ENCODE results near the gene TMEM201.
"Not testable (repeated sequence)": the region's sequence is repeated elsewhere in the genome, so short reads cannot be mapped to it uniquely, and the experiment has no call there.

The TMEM201 gene, protein sequence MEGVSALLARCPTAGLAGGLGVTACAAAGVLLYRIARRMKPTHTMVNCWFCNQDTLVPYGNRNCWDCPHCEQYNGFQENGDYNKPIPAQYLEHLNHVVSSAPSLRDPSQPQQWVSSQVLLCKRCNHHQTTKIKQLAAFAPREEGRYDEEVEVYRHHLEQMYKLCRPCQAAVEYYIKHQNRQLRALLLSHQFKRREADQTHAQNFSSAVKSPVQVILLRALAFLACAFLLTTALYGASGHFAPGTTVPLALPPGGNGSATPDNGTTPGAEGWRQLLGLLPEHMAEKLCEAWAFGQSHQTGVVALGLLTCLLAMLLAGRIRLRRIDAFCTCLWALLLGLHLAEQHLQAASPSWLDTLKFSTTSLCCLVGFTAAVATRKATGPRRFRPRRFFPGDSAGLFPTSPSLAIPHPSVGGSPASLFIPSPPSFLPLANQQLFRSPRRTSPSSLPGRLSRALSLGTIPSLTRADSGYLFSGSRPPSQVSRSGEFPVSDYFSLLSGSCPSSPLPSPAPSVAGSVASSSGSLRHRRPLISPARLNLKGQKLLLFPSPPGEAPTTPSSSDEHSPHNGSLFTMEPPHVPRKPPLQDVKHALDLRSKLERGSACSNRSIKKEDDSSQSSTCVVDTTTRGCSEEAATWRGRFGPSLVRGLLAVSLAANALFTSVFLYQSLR
- total RNA-seq, result 1.7 to 14.2 (median 6.8) reads per million in 18 experiments

- DNase-seq, result peak; percentile 94 to 95
Observed at GRCh38 chr1:9588551-9589143, at the start of gene TMEM201. Gene TMEM201, plus strand, starts transcription at chr1:9588911. Its CDS starts 20 bp downstream, at chr1:9588931.

GRCh38 chr1:9539165-9539828 lies 49.4 kb upstream of the TMEM201 start, which contains the start of gene SLC25A33:
Gene SLC25A33, plus strand, starts transcription at chr1:9539465. Its CDS starts 227 bp downstream, at chr1:9539692.
- peak; percentile 98 to 99 for DNase-seq

- peak; percentile 53 to 72 for DNase-seq
Observed at GRCh38 chr1:9539829-9540550, 48.7 kb upstream of the TMEM201 start.

DNA sequence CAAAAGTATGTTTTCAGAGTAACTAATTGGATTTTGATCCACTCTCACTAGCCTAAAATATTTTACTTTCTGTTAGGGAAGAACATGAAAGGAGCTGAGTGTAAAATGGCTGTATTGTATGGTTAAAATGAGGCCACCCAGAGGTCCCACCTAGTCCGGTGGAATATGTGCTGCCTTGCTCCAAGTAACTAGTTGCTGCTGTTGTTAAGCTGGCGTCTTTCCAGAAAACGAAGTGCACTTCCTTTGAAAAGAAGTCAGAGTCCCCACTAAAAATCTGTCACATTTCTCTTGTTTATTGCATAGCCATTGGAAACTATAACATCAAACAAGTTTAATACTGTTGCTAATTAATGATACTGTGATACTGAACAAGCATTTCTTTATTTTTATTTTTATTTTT lies 46.3 kb upstream of the TMEM201 start:
- DNase-seq, result peak; percentile 14 to 22

DNA sequence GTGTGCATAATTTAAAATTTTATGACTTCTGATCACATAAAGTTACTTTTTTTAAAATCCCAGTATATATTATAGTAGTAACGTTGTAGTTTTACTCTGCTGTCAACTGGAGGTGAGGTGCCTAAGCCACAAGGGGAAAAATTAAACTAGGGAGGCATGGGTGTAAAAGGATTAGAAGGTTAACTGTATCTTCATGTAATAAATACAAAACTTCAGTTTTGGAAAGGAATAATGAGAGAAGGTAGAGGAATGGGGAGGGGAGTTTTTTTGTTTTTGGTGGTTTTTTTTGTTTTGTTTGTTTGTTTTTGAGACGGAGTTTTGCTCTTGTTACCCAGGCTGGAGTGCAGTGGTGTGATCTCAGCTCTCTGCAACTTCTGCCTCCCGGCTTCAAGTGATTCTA lies 43.8 kb upstream of the TMEM201 start:
- DNase-seq, result no peak

GRCh38 chr1:9549955-9550546 lies 38.7 kb upstream of the TMEM201 start:
- no peak for DNase-seq

GRCh38 chr1:9551984-9552383 lies 36.7 kb upstream of the TMEM201 start:
- DNase-seq, result no peak

GRCh38 chr1:9553736-9554144 lies 35.0 kb upstream of the TMEM201 start:
- DNase-seq, result no peak

GRCh38 chr1:9555942-9556341 lies 32.8 kb upstream of the TMEM201 start:
- no peak for DNase-seq

DNA sequence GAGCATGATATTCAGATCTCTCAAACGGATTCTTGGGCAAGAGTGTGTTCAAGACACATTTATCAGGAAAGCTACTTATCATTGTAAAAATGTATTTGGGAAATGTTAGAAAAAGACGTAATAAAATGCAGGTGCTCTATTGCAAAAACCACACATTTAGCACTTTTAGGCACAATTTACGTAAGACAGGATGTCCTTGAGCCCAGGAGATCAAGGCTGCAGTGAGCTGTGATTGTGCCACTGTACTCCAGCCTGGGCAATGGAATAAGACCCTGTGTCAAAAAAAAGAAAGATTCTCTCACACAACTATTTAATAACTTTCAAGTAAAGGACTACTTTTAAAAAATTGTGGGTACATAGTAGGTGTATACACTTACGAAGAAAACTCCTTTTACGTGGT lies 31.1 kb upstream of the TMEM201 start:
- DNase-seq, result no peak

GRCh38 chr1:9558271-9558945 lies 30.3 kb upstream of the TMEM201 start:
- no peak for DNase-seq

GRCh38 chr1:9558946-9559545 lies 29.7 kb upstream of the TMEM201 start:
- DNase-seq, result no peak

GRCh38 chr1:9559673-9560072 lies 29.0 kb upstream of the TMEM201 start:
- DNase-seq, result no peak

- not testable (repeated sequence) for DNase-seq
Observed at GRCh38 chr1:9560090-9560489, 28.6 kb upstream of the TMEM201 start.

DNA sequence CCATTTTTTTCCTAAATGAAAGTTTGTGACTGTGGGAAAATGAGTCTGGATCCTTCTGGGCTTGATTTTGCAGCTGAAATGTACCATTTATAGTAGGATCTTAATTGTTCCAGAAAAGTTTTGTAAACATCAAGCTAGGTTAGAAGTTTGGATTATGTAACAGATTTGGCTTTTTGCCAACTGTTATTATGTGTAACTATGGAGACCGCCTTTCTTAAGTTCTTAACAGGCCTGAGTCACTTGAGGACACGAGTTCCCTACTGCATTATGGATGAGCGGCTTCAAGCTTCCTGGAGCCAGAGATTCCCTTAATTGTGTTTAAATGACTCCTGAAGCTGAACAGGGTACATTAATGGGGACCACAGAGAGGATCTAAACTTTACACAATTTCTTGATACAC lies 27.3 kb upstream of the TMEM201 start:
- DNase-seq, result peak; percentile 84 to 95

DNA sequence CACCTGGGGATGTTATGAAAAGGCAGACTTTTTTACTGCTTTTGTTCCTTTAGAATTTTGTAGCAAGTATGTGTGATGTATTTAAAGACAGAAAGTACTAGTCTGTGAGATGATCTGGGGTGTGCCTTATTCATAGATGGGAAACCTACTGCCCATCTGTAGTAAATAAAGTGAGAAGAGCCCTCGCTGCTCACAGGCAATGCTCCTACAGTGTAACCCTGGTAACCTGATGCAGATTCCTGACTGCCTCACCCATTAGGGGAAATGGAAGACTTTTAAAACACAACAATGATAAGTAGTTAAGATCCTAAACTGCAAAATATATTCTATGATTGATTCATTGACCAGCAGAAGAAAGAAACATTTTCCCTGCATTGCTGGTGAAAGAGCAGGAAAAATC lies 19.4 kb upstream of the TMEM201 start:
- no peak for DNase-seq

GRCh38 chr1:9570886-9571529 lies 17.7 kb upstream of the TMEM201 start:
- DNase-seq, result peak; percentile 76 to 83

DNA sequence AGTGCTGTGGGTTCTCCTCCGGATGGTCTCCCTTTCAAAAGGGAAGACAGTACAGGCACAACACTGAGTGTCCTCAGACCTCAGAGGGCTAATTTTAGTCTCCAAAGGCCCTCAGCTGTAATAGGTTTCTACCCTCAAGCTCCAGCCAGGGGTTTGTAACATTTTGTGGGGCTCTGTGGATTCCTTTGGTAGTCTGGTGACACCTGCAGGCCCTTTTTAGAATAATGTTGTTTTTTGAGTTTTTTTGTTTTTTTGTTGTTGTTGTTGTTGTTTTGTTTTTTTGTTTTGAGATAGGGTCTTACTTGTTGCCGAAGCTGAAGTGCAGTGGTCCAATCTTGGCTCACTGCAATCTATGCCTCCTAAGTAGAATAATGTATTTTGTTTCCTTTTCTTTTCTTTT lies 15.0 kb upstream of the TMEM201 start:
- DNase-seq, result no peak

- no peak for DNase-seq
Observed at GRCh38 chr1:9575486-9575885, 13.2 kb upstream of the TMEM201 start.

DNA sequence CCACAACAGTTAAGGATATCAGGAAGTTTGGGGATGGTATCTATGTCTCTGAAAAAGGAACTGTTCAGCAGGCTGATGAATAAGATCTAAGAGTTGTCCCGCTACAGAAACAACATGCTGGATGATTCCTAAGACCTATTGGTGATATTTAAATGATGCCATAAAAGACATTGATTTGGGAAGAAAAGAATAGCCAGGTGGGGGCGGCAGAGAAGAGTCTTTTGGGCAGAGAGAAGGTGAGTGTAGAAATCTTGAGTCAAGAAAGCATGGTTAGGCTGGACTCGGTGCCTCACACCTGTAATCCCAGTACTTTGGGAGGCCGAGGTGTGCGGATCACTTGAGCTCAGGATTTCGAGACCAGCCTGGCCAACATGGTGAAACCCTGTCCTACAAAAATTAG lies 11.8 kb upstream of the TMEM201 start:
- no peak for DNase-seq

All from inflammatory macrophage (primary cell).